ELR (cell line): ENCODE data around the gene SHQ1.
"Not testable (repeated sequence)": the region's sequence is repeated elsewhere in the genome, so short reads cannot be mapped to it uniquely, and the experiment has no call there.

Experiments used
- DNase-seq: peaks from one replicate; pipeline ENCODE4 v3.0.0-alpha.2; 2015; ENCODE audit warnings: low read depth

SHQ1 gene

DNA sequence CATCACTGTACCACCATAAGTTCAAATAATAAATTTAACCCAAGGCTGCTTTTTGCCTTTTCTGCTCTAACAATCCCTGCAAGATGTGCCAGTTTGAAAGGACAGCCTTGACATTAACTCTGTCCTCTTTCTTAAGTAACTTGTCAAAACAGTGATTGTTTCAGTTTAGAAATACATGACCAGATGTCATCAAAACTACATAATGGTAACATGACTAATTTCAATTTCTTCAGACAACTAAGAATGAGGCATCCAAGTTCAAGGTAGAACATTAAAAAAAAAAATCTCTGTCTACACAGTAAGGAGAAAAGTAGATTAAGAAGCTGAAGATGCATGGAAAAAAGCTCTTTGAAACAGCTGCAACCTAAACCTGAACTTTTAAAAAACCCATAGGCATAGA, 47.4 kb downstream of the SHQ1 start:
- no peak for DNase-seq

DNA sequence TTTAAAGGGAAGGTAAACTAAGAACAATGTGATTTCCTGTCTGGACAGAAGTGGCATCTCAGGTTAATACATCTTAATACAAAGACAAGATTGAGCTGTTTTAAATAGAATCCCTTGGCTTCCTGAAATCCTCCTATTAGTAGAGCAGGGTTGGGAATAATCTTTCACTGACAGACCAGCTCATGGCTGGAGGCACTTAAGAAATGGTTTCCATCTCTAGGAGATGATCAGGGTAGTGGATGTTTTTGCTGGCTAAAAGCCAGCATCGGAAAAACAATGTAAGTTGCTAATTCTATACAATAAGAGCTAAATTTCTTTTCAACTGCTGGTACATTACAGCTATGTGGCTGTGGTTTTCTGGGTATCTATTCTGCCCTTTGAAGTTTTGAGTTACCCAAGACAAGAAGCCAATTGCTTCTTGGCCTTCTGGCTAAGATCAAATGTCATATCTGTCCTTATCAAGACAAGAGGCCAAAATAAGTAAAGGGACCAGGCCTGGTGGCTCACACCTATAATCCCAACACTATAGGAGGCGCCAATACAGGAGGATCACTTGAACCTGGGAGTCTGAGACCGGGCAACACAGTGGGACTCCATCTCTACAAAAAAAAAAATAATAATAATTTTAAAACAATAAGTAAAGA, 49.6 kb downstream of the SHQ1 start:
- DNase-seq, result no peak

DNA sequence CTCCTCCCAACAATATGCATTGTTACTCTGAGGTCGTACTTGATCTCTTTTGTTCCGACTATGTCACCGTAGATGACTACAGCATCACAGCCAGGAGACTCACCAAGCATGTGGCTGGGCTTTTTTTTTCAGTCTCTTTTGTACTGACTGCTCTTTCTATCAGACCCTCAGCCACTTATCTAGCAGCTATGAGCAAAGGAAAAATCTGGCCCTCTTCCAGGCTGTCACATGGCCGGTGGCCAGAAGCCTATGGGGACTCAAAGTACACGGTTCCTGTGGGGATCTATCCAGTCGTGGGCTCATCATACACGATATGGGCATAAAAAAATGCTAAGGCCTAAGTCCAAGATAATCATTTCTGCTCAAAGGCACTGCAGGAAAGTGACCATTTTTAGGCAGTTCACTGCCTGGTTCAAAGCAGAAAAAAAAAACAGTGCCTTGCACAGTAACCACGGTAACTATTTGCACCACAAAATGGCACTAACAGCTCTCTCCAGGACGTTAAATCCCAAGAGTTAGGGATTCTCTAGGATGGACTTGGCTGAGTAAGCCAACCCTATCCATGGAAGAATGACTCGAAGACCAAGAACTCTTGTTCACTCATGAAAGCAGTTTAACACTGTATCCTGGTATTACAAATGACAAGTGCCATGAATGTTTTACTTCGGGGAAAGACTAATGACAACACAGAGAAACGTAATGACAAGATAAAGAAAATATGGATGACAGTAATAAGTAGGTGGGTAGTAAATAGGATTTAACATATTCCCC, 50.3 kb downstream of the SHQ1 start:
- no peak for DNase-seq

DNA sequence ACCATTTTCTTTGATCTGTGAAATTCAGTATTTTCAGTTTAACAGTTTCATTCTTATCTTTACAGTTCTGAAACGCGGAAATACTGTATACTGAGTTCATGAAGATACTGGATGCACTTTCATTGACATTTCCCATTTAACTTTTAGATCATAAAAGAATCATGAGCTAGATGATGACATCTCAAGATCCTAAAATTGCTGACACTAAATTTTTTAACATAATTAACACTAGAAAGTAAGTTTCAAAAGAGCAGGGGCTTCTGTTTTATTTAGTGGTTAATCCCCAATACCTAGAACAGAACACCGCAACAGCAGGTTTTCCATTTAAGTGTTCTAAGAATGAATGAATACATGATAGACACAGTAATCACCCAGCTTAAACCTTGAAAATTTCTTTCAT, 54.2 kb downstream of the SHQ1 start:
- DNase-seq, result no peak

DNA sequence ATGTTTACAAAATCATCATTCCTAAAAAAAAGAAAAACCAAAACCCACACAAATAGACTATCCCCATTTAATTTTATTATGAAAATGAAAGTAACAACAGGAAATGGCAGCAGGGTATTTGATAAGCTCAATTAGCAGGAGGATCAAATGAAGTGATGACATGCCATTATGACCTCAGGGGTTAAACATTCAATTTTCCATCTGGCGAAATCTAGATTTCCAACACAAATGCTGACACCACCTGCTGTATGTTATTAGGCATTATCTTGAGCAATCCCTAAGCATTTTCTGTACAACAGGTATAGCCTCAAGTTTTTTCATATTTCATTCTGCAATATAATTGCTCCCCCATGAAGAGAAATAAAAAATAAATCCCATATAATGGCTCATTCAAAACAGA, 57.1 kb downstream of the SHQ1 start:
- peak; percentile 5 for DNase-seq

DNA sequence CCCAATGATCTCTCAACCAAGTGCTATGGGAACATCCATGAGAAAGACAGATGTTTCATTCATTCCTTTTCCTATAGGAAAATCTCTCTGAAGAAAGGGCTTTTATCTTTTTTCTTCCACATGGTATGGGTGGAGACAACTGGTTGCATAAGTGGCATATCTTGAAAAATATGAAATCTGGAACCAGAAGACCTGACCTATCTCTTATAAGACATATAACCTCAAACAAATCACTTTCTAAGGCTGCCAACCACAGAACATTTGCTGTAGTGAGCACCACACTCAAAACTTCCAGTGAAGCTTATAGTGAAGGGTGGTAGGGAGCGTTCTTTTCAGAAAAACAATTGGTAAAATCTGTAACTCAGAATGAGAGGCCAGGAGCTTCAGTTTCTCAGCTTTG, 58.5 kb downstream of the SHQ1 start:
- DNase-seq, result no peak

DNA sequence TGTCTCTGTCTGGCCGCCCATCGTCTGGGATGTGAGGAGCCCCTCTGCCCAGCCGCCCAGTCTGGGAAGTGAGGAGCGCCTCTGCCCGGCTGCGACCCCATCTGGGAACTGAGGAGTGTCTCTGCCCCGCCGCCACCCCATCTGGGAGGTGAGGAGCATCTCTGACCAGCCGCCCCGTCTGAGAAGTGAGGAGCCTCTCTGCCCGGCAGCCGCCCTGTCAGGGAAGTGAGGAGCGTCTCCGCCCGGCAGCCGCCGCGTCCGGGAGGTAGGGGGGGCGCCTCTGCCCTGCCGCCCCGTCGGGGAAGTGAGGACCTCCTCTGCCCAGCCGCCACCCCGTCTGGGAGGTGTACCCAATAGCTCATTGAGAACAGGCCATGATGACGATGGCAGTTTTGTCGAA, 60.0 kb downstream of the SHQ1 start:
- not testable (repeated sequence) for DNase-seq

DNA sequence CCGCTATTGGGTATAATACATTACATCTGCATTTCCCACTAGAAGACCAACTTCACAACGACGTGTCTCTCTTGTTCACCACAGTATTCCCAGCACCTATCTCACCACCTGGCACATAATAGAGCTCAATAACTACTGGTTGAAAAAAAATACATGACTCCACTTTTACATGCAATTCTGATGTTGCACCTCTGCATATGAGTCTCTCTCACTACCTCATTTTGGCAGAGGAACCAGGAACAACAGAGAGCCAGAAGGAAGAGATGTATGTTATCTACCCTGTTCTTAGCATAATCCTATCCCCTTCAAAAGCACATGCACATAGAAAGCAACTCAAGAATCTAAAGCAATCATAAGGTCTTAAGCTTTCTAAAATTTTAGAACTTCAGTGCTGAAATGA, 61.6 kb downstream of the SHQ1 start:
- no peak for DNase-seq

DNA sequence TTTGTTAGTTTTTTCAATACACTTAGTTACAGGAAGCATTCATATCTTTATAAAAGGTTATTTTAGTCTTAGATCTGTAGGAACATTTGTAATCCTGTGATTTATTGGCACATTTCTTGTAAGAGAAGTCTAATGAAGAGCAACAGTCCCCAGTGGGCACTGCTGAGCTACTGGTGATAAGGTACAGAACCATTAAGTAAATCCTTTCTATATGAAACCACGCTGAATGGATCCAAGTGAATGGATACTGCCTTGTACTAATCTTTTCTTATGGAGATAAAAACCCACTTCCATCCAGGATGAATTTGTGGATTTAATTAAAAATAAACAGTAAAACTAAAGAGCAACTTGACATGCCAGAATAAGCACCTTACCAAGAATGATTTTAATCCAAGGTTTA, 64.0 kb downstream of the SHQ1 start:
- DNase-seq, result no peak

DNA sequence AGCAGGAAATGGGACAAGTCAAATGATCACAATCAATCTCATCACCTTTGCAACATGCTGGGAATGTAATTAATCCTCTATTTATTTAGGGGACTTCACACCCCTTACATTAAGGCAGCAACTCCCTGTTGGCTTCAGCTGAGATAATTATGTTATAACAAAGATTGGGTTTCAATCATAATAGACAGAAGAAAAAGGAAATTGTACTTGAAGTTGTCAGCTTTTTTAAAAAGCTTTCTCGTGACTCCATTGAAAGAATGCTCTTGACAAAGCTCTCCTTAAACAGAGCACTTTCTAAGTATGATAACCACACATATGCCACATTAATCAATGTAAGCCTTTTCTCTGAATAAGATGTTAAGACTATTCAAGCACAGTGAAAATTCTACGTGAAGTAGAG, 65.7 kb downstream of the SHQ1 start:
- DNase-seq, result no peak

DNA sequence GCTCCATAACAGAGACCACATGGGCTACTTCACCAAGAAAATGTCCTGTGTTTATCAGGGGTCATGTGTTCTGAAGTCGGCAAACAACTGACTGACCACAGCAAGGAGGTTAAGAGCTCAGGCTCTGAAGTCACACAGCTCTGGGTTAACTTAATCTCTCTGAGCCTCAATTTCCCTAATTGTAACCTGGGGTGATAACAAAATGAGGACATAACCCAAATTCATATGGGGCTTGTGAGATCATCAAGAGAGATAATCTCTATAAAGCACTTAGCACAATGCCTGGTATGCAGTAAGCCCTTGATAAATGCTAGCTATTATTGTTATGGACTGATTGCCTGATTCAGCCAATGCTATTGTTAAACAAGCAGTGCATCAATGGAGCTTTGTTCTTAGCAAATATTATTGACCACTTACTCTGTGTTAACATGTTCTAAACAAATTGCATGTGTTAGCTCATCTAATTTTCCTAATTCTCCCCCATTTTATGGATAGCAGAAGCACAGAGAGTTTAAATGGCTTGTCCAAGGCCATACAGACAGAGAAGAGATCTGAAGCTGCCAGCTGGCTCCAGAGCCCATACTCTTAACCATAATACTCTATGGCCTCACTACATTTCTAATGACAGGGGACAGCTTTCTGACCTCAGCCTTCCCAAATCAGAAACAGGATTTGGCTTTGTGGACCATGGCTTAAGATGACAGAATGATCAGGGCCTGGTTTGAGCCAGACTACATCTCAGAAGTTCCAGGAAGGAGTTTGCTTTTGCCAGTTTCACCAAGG, 78.3 kb downstream of the SHQ1 start:
- no peak for DNase-seq

DNA sequence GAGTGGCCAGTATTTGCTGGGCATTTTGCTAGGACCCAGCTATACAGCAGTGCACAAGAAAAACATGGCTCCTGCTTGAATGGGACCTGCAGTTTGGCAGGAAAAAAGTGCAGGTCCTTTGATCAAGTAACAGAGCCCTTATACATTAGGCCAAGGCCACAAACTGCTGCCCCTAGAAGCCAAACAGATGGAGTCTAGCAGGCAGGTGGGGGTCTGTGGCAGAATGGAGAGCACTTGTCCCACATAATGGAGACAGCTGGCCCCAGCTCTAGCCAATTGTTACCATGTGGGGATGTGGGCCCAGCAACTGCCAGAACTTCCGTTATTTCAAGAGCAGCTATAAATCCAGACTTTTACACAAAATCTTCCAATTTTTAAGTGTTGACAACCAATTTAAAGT, 79.3 kb downstream of the SHQ1 start:
- no peak for DNase-seq

DNA sequence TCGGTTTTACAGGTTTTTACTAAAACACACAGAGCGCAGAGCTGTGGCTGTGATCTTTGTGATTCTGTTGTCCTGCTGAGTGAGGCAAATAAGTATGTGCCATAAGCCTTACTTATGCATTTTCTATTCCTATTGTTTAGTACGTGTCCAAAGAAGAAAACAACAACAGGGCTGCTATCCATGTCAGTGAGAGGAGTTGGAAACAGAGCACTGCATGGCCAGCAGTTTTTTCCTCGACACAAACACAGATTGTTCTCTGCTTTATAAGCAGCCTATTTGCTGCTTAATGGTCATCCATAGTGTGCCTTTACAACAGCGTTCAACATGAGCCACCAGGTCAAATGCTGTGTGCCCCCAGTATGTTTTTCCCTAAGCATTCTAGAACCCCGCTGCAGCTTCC, 79.8 kb downstream of the SHQ1 start:
- DNase-seq, result no peak

DNA sequence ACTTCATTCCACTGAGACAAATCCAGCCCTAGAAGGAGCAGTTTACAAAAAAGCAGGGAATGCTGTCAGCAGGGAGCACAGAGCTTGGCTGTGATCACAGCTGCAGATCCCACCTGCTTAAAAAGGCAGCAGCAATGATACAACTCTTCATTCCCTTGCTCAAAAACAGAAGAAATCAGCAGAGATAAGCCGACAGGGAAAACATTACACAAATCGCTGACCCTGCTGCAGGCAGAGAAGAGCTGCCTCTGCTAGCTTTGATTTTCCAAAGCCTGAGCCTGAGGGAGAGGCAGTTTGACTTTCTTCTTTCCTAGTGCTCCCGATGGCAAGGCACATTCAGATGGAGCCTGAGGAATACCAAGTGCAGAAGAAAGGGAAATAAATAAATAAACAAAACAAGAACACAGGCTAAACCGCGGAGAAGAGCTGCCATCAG, 80.2 kb downstream of the SHQ1 start:
- no peak for DNase-seq

DNA sequence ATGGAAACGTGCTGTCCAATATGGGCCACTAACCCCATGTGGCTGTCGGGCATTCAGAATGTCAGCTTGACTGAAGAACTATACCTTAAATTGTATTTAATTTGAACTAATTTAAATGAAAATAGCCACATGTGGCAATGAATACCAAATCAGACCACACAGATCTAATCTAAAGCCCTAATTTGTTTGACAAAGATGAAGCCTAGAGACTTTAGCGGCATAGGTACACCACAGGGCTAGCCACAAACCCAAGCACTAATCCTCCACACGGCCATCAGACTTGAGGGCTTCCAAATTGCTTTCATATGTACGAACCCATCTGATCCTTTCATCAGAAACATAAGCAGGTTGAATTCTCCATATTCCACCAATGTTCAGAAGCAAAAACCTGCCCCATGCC, 81.4 kb downstream of the SHQ1 start:
- DNase-seq, result no peak

DNA sequence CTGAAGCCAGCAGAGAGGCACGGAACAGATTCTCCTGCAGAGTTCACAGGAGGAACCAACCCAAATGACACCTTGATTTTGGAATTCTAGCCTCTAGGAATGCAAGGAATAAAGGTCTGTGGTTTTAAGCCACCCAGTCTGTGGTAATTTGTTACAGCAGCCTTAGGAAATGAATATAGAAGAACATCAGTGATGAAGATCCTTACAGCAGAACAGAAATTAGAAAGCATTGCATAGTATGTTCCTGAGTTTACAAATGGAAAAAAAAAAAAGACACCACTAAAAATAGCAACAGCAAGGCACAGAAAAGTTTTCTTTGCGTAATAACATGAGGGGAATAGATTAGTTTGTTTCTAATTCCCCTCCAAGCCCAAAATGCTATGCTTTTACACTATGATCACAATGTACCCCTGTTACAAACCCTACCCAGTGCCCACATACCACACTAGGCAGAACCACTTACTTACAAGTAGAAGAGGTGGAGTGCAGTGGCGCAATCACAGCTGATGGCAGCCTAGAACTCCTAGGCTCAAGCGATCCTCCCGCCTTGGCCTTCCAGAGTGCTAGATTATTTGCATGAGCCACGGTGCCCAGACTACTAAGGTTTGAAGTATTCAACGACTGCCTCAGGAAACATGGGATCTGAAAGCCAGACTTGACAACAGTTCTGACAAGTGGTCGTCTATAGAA, 84.3 kb downstream of the SHQ1 start:
- DNase-seq, result no peak

DNA sequence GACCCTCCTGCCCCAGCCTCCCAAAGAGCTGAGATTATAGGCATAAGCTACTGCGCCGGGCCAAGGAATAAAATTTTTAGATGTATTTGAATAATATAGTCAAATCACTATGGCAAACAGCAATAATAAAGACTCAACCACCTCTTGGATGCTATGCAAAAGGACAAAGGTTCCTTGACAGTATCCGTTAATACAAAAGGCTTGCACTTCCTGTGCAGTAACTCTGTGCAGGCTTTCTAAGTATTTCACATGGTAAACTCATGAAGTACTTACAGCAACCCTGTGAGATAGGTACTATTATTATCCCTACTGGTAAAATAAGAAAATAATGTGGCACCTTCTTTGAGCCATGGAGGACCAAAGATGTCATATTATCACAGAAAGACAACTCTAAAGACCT, 86.8 kb downstream of the SHQ1 start:
- DNase-seq, result no peak

DNA sequence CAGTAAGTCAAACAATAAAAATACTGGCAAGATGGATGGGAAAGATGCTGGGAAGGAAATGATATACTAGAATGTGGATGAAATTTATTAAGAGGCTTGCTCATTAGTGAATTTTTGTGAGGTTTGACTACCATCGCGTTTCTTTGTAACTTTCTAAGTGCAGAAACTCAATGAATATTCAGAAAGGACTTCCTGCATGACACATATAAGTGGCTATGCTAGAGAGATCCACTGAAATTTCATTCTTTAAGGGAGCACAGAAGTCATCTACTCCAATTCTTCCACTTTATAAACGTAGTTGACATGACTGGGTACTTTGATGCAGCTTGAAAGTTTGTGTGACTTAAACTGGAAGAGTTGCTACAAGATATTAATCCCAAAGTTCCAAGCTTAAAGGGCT, 88.0 kb downstream of the SHQ1 start:
- DNase-seq, result no peak

DNA sequence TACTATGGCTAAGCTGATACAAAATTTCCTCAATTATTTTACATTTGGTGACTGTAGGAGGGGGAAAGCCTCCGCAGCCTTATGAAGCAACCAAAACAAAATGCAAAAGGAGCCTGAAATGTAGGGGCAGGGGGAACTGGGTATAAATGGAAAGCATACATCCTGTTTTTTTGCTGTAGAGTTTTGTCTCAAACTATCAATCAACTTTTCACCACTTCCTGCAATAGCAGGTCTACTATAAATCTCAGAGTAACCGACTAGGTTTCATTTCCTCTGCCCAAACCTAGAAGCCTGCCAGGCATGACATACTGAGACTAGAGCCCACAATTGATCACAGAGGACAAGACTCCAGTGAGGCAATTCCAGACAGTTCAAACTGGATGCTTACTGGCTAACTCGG, 91.3 kb downstream of the SHQ1 start:
- no peak for DNase-seq

DNA sequence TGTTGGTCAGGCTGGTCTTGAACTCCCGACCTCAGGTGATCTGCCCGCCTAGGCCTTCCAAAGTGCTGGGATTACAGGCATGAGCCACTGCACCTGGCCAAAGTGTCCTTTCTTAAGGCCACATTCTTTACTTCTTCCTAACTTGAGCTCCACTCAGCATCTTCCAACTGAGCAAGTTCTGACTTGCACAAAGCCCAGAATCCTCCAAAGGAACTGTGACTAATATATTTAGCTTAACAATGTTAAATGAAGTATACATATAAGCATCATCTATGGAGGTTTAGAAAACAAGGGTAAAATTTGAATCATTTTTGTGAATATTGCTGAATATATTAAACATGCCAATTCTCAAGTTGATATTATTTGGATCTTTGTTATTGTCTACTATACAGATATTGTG, 93.7 kb downstream of the SHQ1 start:
- DNase-seq, result no peak

DNA sequence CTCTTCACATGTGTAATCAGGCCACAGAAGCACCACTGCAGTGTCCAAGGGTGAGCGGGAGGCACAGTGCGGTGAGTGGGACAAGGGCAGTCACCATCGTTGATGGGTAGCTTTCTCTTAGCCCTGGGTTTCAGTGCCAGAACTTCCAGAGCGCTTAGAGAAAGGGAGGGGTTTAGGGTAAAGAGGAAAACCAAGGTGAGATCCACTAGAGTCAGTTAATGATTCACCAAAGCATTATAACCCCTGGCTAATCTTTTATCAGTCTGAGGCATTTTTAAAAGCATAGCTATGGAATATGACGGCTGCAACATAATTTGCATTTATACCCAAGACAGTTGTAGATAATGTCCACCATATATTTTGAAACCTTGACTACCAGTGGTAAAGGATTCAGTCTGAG, 94.8 kb downstream of the SHQ1 start:
- DNase-seq, result no peak

DNA sequence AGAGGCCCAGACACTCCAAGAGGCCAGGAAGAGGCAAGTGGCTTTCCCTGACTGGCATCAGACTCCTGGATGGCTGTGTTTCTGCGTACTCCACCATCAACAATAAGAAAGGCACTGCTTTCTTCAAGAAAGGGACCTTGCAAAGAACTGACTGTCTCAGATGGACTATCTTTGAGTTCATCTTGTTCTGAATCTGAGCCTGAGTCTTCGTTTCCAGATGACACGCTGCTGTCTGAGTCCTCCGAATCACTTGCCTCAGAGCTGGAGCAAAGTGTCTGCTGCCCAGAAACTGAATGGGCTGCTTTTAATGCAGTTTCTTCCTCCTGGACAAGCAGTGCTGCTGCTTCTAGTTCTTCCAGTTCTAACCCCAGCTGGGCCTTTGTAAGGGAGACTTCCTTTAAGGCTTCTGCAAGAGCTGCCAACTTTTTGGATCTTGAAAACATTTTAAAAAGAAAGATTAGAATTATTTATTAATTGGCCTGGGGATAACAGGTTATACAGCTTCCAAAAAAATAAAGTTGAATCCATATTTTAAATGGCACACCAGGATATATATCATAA, 97.8 kb downstream of the SHQ1 start:
- DNase-seq, result no peak
